H1 (cell line): ENCODE data around the gene TNNI2. TPM values are rescaled to one million over a fixed set of nuclear protein-coding genes. Genes with fewer than 3 reads are reported as not detected.

Experiments
- CTCF ChIA-PET: fragments of 300-600 bp; sonication (Branson Sonifier 250); formaldehyde crosslinking; loops from one replicate; lab custom pipeline; 2021; ENCODE audit not compliant: partially characterized antibody; lab: Charles Lee
- POLR2A ChIA-PET: fragments of 300-600 bp; sonication (Branson Sonifier 250); formaldehyde crosslinking; loops from one replicate; lab custom pipeline; 2021; ENCODE audit warnings: inconsistent platforms; ENCODE audit not compliant: partially characterized antibody; lab: Charles Lee
- DNase-seq, 2 experiments: peaks; one replicate each; pipeline versions ENCODE4 v3.0.0 to v3.0.0-alpha.2; 2010 to 2022; ENCODE audit warnings: low spot score in 2 of 2, low read depth in 1 of 2, mixed read lengths in 1 of 2
- FAIRE-seq: peaks from 2 replicates; lab custom pipeline; 2011; peaks lifted over from hg19 to GRCh38; lab: Jason Lieb, UNC
- H2AFZ ChIP-seq: 2 replicates; pipeline ENCODE4 v1.8.1; 2012; ENCODE audit warnings: low read length, inconsistent platforms
- H2AK5ac ChIP-seq: 2 replicates; pipeline ENCODE4 v1.6.1; 2013; ENCODE audit warnings: low read depth, low read length
- H2BK120ac ChIP-seq: replicated peaks from 2 replicates; pipeline ENCODE3; 2013; ENCODE audit warnings: low read depth, low read length, inconsistent platforms
- H2BK12ac ChIP-seq: 2 replicates; pipeline ENCODE4 v1.6.1; 2013; ENCODE audit warnings: low read depth, low read length
- H2BK15ac ChIP-seq: 2 replicates; pipeline ENCODE4 v1.6.1; 2013; ENCODE audit warnings: low read length
- H2BK20ac ChIP-seq: 2 replicates; pipeline ENCODE4 v1.6.1; 2013; ENCODE audit warnings: low read length
- H2BK5ac ChIP-seq: 2 replicates; pipeline ENCODE4 v1.6.1; 2013; ENCODE audit warnings: low read depth, low read length
- H3K14ac ChIP-seq: 2 replicates; pipeline ENCODE4 v1.6.1; 2013; ENCODE audit warnings: inconsistent platforms; ENCODE audit not compliant: insufficient read length
- H3K18ac ChIP-seq: 2 replicates; pipeline ENCODE4 v1.6.1; 2013; ENCODE audit warnings: low read length; ENCODE audit errors: extremely low read depth
- H3K23ac ChIP-seq: 2 replicates; pipeline ENCODE4 v1.6.1; 2013; ENCODE audit warnings: inconsistent platforms; ENCODE audit not compliant: insufficient read length
- H3K23me2 ChIP-seq: 2 replicates; pipeline ENCODE4 v1.6.1; 2013; ENCODE audit warnings: low read depth, low read length
- H3K27ac ChIP-seq: 2 replicates; pipeline ENCODE4 v1.6.1; 2011; ENCODE audit warnings: low read depth, low read length, inconsistent platforms
- H3K27me3 ChIP-seq, 4 experiments: replicated peaks in 1 of 4; 1 replicate in 1 of 4; 2 replicates in 3 of 4; pipeline versions ENCODE4 v1.6.1 to v1.8.1; 2011 to 2013; ENCODE audit warnings: low read length in 3 of 4, mild to moderate bottlenecking in 3 of 4, inconsistent platforms in 2 of 4, mixed read lengths in 2 of 4, moderate library complexity in 1 of 4; ENCODE audit not compliant: control insufficient read depth in 3 of 4, insufficient read depth in 3 of 4; ENCODE audit errors: extremely low read depth in 1 of 4
- H3K36me3 ChIP-seq, 4 experiments: 2 replicates each; pipeline versions ENCODE4 v1.6.1 to v1.8.1; 2011 to 2013; ENCODE audit warnings: mild to moderate bottlenecking in 4 of 4, low read length in 3 of 4, moderate library complexity in 2 of 4, control low read depth in 1 of 4, inconsistent platforms in 1 of 4; ENCODE audit not compliant: insufficient read depth in 4 of 4, control insufficient read depth in 2 of 4
- H3K4ac ChIP-seq: replicated peaks from 2 replicates; pipeline ENCODE3; 2013; ENCODE audit warnings: low read length, low read depth, mixed read lengths, inconsistent platforms; ENCODE audit not compliant: insufficient read length
- H3K4me1 ChIP-seq, 4 experiments: replicated peaks in 1 of 4; 1 replicate in 1 of 4; 2 replicates in 3 of 4; pipeline versions ENCODE4 v1.6.1 to v1.8.1; 2011 to 2013; ENCODE audit warnings: low read length in 3 of 4, inconsistent platforms in 2 of 4, mixed read lengths in 1 of 4; ENCODE audit not compliant: insufficient read depth in 4 of 4, control insufficient read depth in 3 of 4
- H3K4me2 ChIP-seq, 2 experiments: 2 replicates each; pipeline versions ENCODE4 v1.6.1 to v1.8.1; 2011 to 2013; ENCODE audit warnings: low read depth in 2 of 2, low read length in 2 of 2, control low read depth in 1 of 2, inconsistent platforms in 1 of 2, mild to moderate bottlenecking in 1 of 2; ENCODE audit not compliant: insufficient read depth in 1 of 2
- H3K4me3 ChIP-seq, 4 experiments: fragments of 200-600, 300-600 bp in 1 of 4; sonication (generic), shearing (Covaris generic), sonication (Bioruptor Twin) in 1 of 4; 2 replicates each; pipeline versions ENCODE4 v1.5.1 to v1.8.1; 2011 to 2016; ENCODE audit warnings: low read length in 4 of 4, low read depth in 3 of 4, control low read depth in 2 of 4, inconsistent platforms in 2 of 4, mild to moderate bottlenecking in 2 of 4, mixed read lengths in 1 of 4, moderate library complexity in 1 of 4; ENCODE audit not compliant: insufficient read depth in 2 of 4; ENCODE audit errors: extremely low read depth in 1 of 4
- H3K56ac ChIP-seq: replicated peaks from 2 replicates; pipeline ENCODE3; 2013; ENCODE audit warnings: low read depth, mild to moderate bottlenecking, mixed read lengths, low read length, inconsistent platforms; ENCODE audit not compliant: insufficient read length
- H3K79me1 ChIP-seq: 2 replicates; pipeline ENCODE4 v1.6.1; 2013; ENCODE audit warnings: low read depth, low read length, control low read depth
- H3K79me2 ChIP-seq, 2 experiments: 2 replicates each; pipeline versions ENCODE4 v1.6.1 to v1.8.1; 2012 to 2013; ENCODE audit warnings: low read length in 2 of 2, mild to moderate bottlenecking in 2 of 2, inconsistent platforms in 1 of 2; ENCODE audit not compliant: insufficient read depth in 2 of 2, control insufficient read depth in 1 of 2
- H3K9ac ChIP-seq, 4 experiments: replicated peaks in 1 of 4; 1 replicate in 1 of 4; 2 replicates in 3 of 4; pipeline versions ENCODE4 v1.6.1 to v1.8.1; 2011 to 2013; ENCODE audit warnings: low read depth in 3 of 4, low read length in 3 of 4, control low read depth in 2 of 4, mild to moderate bottlenecking in 2 of 4, moderate library complexity in 2 of 4, inconsistent platforms in 1 of 4; ENCODE audit errors: extremely low read depth in 1 of 4
- H3K9me3 ChIP-seq, 2 experiments: 2 replicates each; pipeline versions ENCODE4 v1.6.1 to v1.8.1; 2012 to 2013; ENCODE audit warnings: mild to moderate bottlenecking in 2 of 2, moderate library complexity in 2 of 2, control low read depth in 1 of 2, inconsistent platforms in 1 of 2, low read depth in 1 of 2, low read length in 1 of 2, mixed read lengths in 1 of 2; ENCODE audit not compliant: insufficient read depth in 2 of 2
- H4K20me1 ChIP-seq, 2 experiments: replicated peaks in 1 of 2; 2 replicates each; pipeline versions ENCODE3 to v1.8.1; 2011 to 2013; ENCODE audit warnings: inconsistent platforms in 2 of 2, low read length in 2 of 2, mild to moderate bottlenecking in 1 of 2; ENCODE audit not compliant: insufficient read depth in 2 of 2, control insufficient read depth in 1 of 2
- H4K5ac ChIP-seq: 2 replicates; pipeline ENCODE4 v1.6.1; 2013; ENCODE audit warnings: low read length, low read depth, mixed read lengths, inconsistent platforms; ENCODE audit not compliant: insufficient read length
- H4K8ac ChIP-seq: 2 replicates; pipeline ENCODE4 v1.8.0; 2013; ENCODE audit warnings: mild to moderate bottlenecking, moderate library complexity, low read length, inconsistent platforms; ENCODE audit not compliant: insufficient read depth; ENCODE audit errors: extremely low read depth
- H4K91ac ChIP-seq: replicated peaks from 2 replicates; pipeline ENCODE3; 2013; ENCODE audit warnings: low read length, mixed read lengths, inconsistent platforms; ENCODE audit not compliant: insufficient read length
- ATF2 ChIP-seq: IDR thresholded peaks from 2 replicates; pipeline ENCODE4 v1.6.1; 2012; ENCODE audit warnings: low read length, inconsistent platforms
- BACH1 ChIP-seq: IDR thresholded peaks from 2 replicates; pipeline ENCODE4 v1.6.1; 2012; ENCODE audit warnings: low read length, improper control_type of control experiment
- CTBP2 ChIP-seq: IDR thresholded peaks from 2 replicates; pipeline ENCODE4 v1.7.0; 2011; ENCODE audit warnings: borderline replicate concordance, mild to moderate bottlenecking, moderate library complexity, mixed read lengths, low read length; ENCODE audit not compliant: insufficient read depth, insufficient read length
- E2F6 ChIP-seq: IDR thresholded peaks from 2 replicates; pipeline ENCODE4 v1.6.1; 2012; ENCODE audit warnings: inconsistent platforms
- EGR1 ChIP-seq: IDR thresholded peaks from 2 replicates; pipeline ENCODE4 v1.6.1; 2011; ENCODE audit warnings: low read depth, low read length, borderline replicate concordance
- JUN ChIP-seq: IDR thresholded peaks from 2 replicates; pipeline ENCODE4 v1.6.1; 2011; ENCODE audit warnings: low read depth, mild to moderate bottlenecking, improper control_type of control experiment, low read length
- JUND ChIP-seq: IDR thresholded peaks from 2 replicates; pipeline ENCODE4 v1.6.1; 2011; ENCODE audit warnings: mild to moderate bottlenecking, improper control_type of control experiment, low read length
- POLR2A ChIP-seq, 2 experiments: IDR thresholded peaks; 1 replicate in 1 of 2; 2 replicates in 1 of 2; pipeline ENCODE4 v1.6.1; 2011; ENCODE audit warnings: low read depth in 2 of 2, low read length in 2 of 2, mild to moderate bottlenecking in 2 of 2; ENCODE audit errors: control extremely low read depth in 1 of 2
- RBBP5 ChIP-seq: IDR thresholded peaks from 2 replicates; pipeline ENCODE4 v1.7.1; 2012; ENCODE audit warnings: low read depth, mild to moderate bottlenecking, inconsistent platforms, low read length, moderate library complexity, borderline replicate concordance
- RFX5 ChIP-seq: IDR thresholded peaks from 2 replicates; pipeline ENCODE4 v1.6.1; 2011; ENCODE audit warnings: low read depth, low read length, improper control_type of control experiment, borderline replicate concordance
- SIX5 ChIP-seq: IDR thresholded peaks from 2 replicates; pipeline ENCODE4 v1.6.1; 2011; ENCODE audit warnings: mild to moderate bottlenecking, low read depth, low read length
- TAF1 ChIP-seq: IDR thresholded peaks from 2 replicates; pipeline ENCODE4 v1.6.1; 2011; ENCODE audit warnings: mild to moderate bottlenecking, low read depth, low read length
- TAF7 ChIP-seq: optimal IDR thresholded peaks from 2 replicates; pipeline ENCODE3; 2011; ENCODE audit warnings: low read depth, mild to moderate bottlenecking, inconsistent platforms, low read length, moderate library complexity, borderline replicate concordance
- WGBS, 2 experiments: shearing (Covaris generic) in 1 of 2; methylation state at CpG; one replicate each; pipeline versions ENCODE4 v1.1.6 to v1.1.7; 2013 to 2015; ENCODE audit warnings: low lambda C conversion rate in 2 of 2, mixed read lengths in 2 of 2, inconsistent platforms in 1 of 2, low coverage in 1 of 2, missing lambda C conversion rate in 1 of 2; ENCODE audit not compliant: insufficient replicate concordance in 2 of 2, insufficient coverage in 1 of 2, insufficient read length in 1 of 2; ENCODE audit errors: extremely low coverage in 1 of 2, missing lambda C conversion rate in 1 of 2; 5-methylcytosine and 5-hydroxymethylcytosine counted together
- polyA plus RNA-seq, 7 experiments: library from polyadenylated mRNA; depleted of rRNA in 3 of 7; stranded (reverse) in 5 of 7; unstranded in 2 of 7; fragments of >200 nt in 5 of 7; fragments of 200-250 nt in 2 of 7; gene quantifications; 1 replicate in 5 of 7; 2 replicates in 1 of 7; 4 replicates in 1 of 7; pipeline versions ENCODE4 v1.2.1 to v1.2.3, GENCODE V29; 2011 to 2013; ENCODE audit warnings: missing spikeins in 2 of 7, mixed read lengths in 2 of 7
- total RNA-seq: library from RNA; stranded (reverse); fragmentation: NEBNext Ultra II Directional; extraction: Animal tissue kit (Norgen Biotek cat#: 25700); gene quantifications from 2 replicates; pipeline ENCODE4 v1.2.1, GENCODE V29; 2021

TNNI2 gene
- total and polyA plus RNA-seq, 2 of the 8 experiments (the other 6 are each of a cell fraction or from before 2014, with no cell fraction given) = not detected

GRCh38 chr11:1815751-1816150 is 23.0 kb upstream of the TNNI2 start:
- Histone ChIP-seq H3K36me3 (no peaks in the 10 kb centered on the region), H2AK5ac (no peak overlapping the region), H3K23me2 (no peaks in the 10 kb centered on the region), H2AFZ (no peak overlapping the region), H3K4me1 (no peaks in the 10 kb centered on the region), H3K79me2 (no peaks in the 10 kb centered on the region), H4K5ac (no peak overlapping the region), H4K8ac (no peak overlapping the region), H2BK5ac (no peak overlapping the region), H3K4ac (no peak overlapping the region), H3K18ac (no peak overlapping the region), H3K27ac (no peak overlapping the region), H4K91ac (no peak overlapping the region), H2BK20ac (no peak overlapping the region), H3K79me1 (no peaks in the 10 kb centered on the region), H3K9me3 (peaks cover 0 to 10% of the 10 kb centered on the region in 2 experiments; a peak in 2 of 4 replicates), H2BK12ac (no peak overlapping the region), H2BK15ac (no peak overlapping the region), H2BK120ac (no peak overlapping the region), H3K14ac (no peak overlapping the region), H4K20me1 (no peaks in the 10 kb centered on the region), H3K4me3 (no peak overlapping the region), H3K9ac (no peak overlapping the region), H3K56ac (no peak overlapping the region), H3K23ac (no peak overlapping the region), H3K27me3 (no peaks in the 10 kb centered on the region; a peak in 1 of 7 replicates), H3K4me2 (no peak overlapping the region)
- no peak for FAIRE-seq
- CTCF ChIA-PET = interaction anchor here (1.0 to 4.0 kb wide), 9 partner anchors 9 to 335 kb away, joined by 3 to 18 read pairs (median 7); no protein-coding TSS in a partner anchor
- POLR2A ChIA-PET = no interaction called here
- no peak for DNase-seq
- 88% methylated on average over 7 of the region's 7 CpGs; no CpG with 5 or more reads in 1 of the 2 experiments for WGBS, 2 experiments
- TF ChIP-seq EGR1 (no peak), ATF2 (no peak), RBBP5 (no peak), RFX5 (no peak), SIX5 (no peak), JUN (no peak), POLR2A (IDR thresholded peaks at IDR 0.05; ENCODE audit: control extremely low read depth in 1 of 2, low read depth in 2 of 2, low read length in 2 of 2) (no peak), TAF7 (no peak), E2F6 (no peak), TAF1 (no peak), JUND (no peak), BACH1 (no peak), CTBP2 (no peak)
